GM13977 (cell line): ENCODE data around the gene CLDN34.

Experiments
- DNase-seq: peaks from one replicate; pipeline ENCODE4 v3.0.0; 2012; ENCODE audit warnings: low spot score
- CTCF ChIP-seq: IDR thresholded peaks from 2 replicates; pipeline ENCODE4 v1.5.1; 2012; ENCODE audit warnings: mild to moderate bottlenecking, control low read depth; ENCODE audit not compliant: insufficient read depth; ENCODE audit errors: extremely low read depth, missing control alignments
- in situ Hi-C: fragments of 300-500 bp; cut with MboI; formaldehyde crosslinking; loops from one replicate; pipeline ENCODE4 v1.12.0; 2022; ENCODE audit warnings: low sequenced_read_pairs, low pct_unique_long_range_greater_than_20kb, mixed read lengths, inconsistent platforms; ENCODE audit not compliant: unreplicated experiment

CLDN34 gene

GRCh38 chrX:10008483-10009056 is 41.4 kb downstream of the CLDN34 start:
- in situ Hi-C loops: no loop called here
- no peak for TF ChIP-seq CTCF
- no peak for DNase-seq

GRCh38 chrX:10009741-10010140 is 42.6 kb downstream of the CLDN34 start:
- no peak for DNase-seq
- in situ Hi-C loops: no loop called here
- TF ChIP-seq CTCF: no peak

GRCh38 chrX:10010686-10011085 is 43.5 kb downstream of the CLDN34 start:
- in situ Hi-C loops: no loop called here
- no peak for TF ChIP-seq CTCF
- DNase-seq: no peak

GRCh38 chrX:10011261-10011931 is 44.2 kb downstream of the CLDN34 start:
- no peak for DNase-seq
- in situ Hi-C loops: no loop called here
- no peak for TF ChIP-seq CTCF

GRCh38 chrX:10011991-10012390 is 44.8 kb downstream of the CLDN34 start:
- DNase-seq: no peak
- in situ Hi-C loops: no loop called here
- no peak for TF ChIP-seq CTCF

- DNase-seq: peak; percentile 87
- no peak for TF ChIP-seq CTCF
- in situ Hi-C loops: no loop called here
Measured at GRCh38 chrX:10014462-10015354, 47.5 kb downstream of the CLDN34 start.
